ENCODE results near the gene FAM185A. TPM values are rescaled to one million over a fixed set of nuclear protein-coding genes. Genes with fewer than 3 reads are reported as not detected.

FAM185A gene
- total RNA-seq, 4 donors from 2014 or later = 8.3 to 19.5 (median 11.9) TPM

- TF ChIP-seq POLR2AphosphoS5 (IDR thresholded peaks at IDR 0.05) (no peak), POLR2A (IDR thresholded peaks at IDR 0.05; ENCODE audit: low read depth) (no peak), EP300 (IDR thresholded peaks at IDR 0.05) (no peak), CTCF (IDR thresholded peaks at IDR 0.05) (no peak)
- Histone ChIP-seq H3K4me3 (no peak overlapping the region), H3K9me3 (no peaks in the 10 kb centered on the region), H3K27me3 (no peaks in the 10 kb centered on the region), H3K4me1 (peaks cover 0 to 16% (median 4%) of the 10 kb centered on the region in 4 donors), H3K27ac (replicated peaks in 1 of 4) (no peak overlapping the region), H3K36me3 (peaks cover 0 to 17% (median 5%) of the 10 kb centered on the region in 4 donors)
- no peak for DNase-seq (ENCODE audit: extremely low spot score)
- 81% methylated on average over 1 of the region's 1 CpG for WGBS
- intact Hi-C loops (cut with DNase I) = no loop called here
Observed at GRCh38 chr7:102834466-102834865, 85.7 kb downstream of the FAM185A start.

GRCh38 chr7:102834999-102835398 lies 86.2 kb downstream of the FAM185A start:
- intact Hi-C loops (cut with DNase I) = no loop called here
- H3K4me3 ChIP-seq = no peak overlapping the region
- peaks cover 0 to 16% (median 4%) of the 10 kb centered on the region in 4 donors for H3K4me1 ChIP-seq
- H3K27ac ChIP-seq (replicated peaks in 1 of 4) = no peak overlapping the region
- WGBS = 40% methylated on average over 1 of the region's 1 CpG
- H3K27me3 ChIP-seq = no peaks in the 10 kb centered on the region
- H3K9me3 ChIP-seq = no peaks in the 10 kb centered on the region
- no peak for DNase-seq (ENCODE audit: extremely low spot score)
- H3K36me3 ChIP-seq = peaks cover 0 to 12% (median 1%) of the 10 kb centered on the region in 4 donors
- TF ChIP-seq EP300 (IDR thresholded peaks at IDR 0.05) (no peak), POLR2AphosphoS5 (IDR thresholded peaks at IDR 0.05) (no peak), CTCF (IDR thresholded peaks at IDR 0.05) (no peak), POLR2A (IDR thresholded peaks at IDR 0.05; ENCODE audit: low read depth) (no peak)

GRCh38 chr7:102836191-102836919 lies 87.6 kb downstream of the FAM185A start:
- Histone ChIP-seq H3K27ac (replicated peaks in 1 of 4) (peak overlapping the region in 1 of 4 donors; percentile 24), H3K9me3 (no peaks in the 10 kb centered on the region), H3K4me3 (no peak overlapping the region), H3K4me1 (peaks cover 0 to 16% (median 4%) of the 10 kb centered on the region in 4 donors), H3K27me3 (no peaks in the 10 kb centered on the region), H3K36me3 (peaks cover 0 to 1% (median 0%) of the 10 kb centered on the region in 4 donors)
- TF ChIP-seq CTCF (IDR thresholded peaks at IDR 0.05) (no peak), POLR2AphosphoS5 (IDR thresholded peaks at IDR 0.05) (no peak)
- DNase-seq (ENCODE audit: extremely low spot score) = no peak
- 69% methylated on average over 6 of the region's 6 CpGs for WGBS
- intact Hi-C loops (cut with DNase I) = no loop called here

- intact Hi-C loops (cut with DNase I) = no loop called here
- TF ChIP-seq POLR2AphosphoS5 (IDR thresholded peaks at IDR 0.05) = no peak
- TF ChIP-seq CTCF (IDR thresholded peaks at IDR 0.05) = no peak
- no peak for TF ChIP-seq POLR2A (IDR thresholded peaks at IDR 0.05; ENCODE audit: low read depth)
- TF ChIP-seq EP300 (IDR thresholded peaks at IDR 0.05) = no peak
- Histone ChIP-seq H3K4me1 (peaks cover 0 to 16% (median 4%) of the 10 kb centered on the region in 4 donors), H3K27me3 (no peaks in the 10 kb centered on the region), H3K4me3 (no peak overlapping the region), H3K36me3 (no peaks in the 10 kb centered on the region), H3K9me3 (no peaks in the 10 kb centered on the region), H3K27ac (replicated peaks in 1 of 4) (peak overlapping the region in 1 of 4 donors; percentile 24)
- WGBS = 83% methylated on average over 1 of the region's 1 CpG
- no peak for DNase-seq (ENCODE audit: extremely low spot score)
Observed at GRCh38 chr7:102836977-102837376, 88.2 kb downstream of the FAM185A start.
